MM.1S (cell line): ENCODE results near the gene SLC26A2.

Experiments used
- DNase-seq: peaks from one replicate; pipeline ENCODE4 v3.0.0-alpha.2; 2015
- H2AFZ ChIP-seq: fragments of 300-600 bp; sonication (generic); 2 replicates; pipeline ENCODE4 v1.6.0; 2016; ENCODE audit warnings: antibody characterized with exemption, low read length
- H3F3A ChIP-seq: fragments of 300-600 bp; sonication (generic); 2 replicates; pipeline ENCODE4 v1.6.1; 2016; ENCODE audit warnings: mild to moderate bottlenecking, antibody characterized with exemption, low read length, moderate library complexity, mixed read lengths; ENCODE audit not compliant: insufficient read depth
- H3K27ac ChIP-seq: fragments of 300-600 bp; sonication (generic); 2 replicates; pipeline ENCODE4 v1.5.1; 2016; ENCODE audit warnings: mild to moderate bottlenecking, low read length
- H3K27me3 ChIP-seq: fragments of 300-600 bp; sonication (generic); replicated peaks from 2 replicates; pipeline ENCODE4 v1.6.0; 2016; ENCODE audit warnings: low read length; ENCODE audit not compliant: insufficient read depth
- H3K36me3 ChIP-seq: fragments of 300-600 bp; sonication (generic); replicated peaks from 2 replicates; pipeline ENCODE4 v1.6.1; 2016; ENCODE audit warnings: mild to moderate bottlenecking, low read length, mixed read lengths; ENCODE audit not compliant: insufficient read depth
- H3K4me1 ChIP-seq: fragments of 300-600 bp; sonication (generic); 2 replicates; pipeline ENCODE4 v1.6.1; 2016; ENCODE audit warnings: low read length, mixed read lengths
- H3K4me2 ChIP-seq: fragments of 300-600 bp; sonication (generic); 2 replicates; pipeline ENCODE4 v1.6.0; 2016; ENCODE audit warnings: low read depth, low read length
- H3K4me3 ChIP-seq: fragments of 300-600 bp; sonication (generic); 2 replicates; pipeline ENCODE4 v1.5.1; 2016; ENCODE audit warnings: low read length, mixed read lengths
- H3K79me2 ChIP-seq: fragments of 300-600 bp; sonication (generic); 2 replicates; pipeline ENCODE4 v1.6.1; 2016; ENCODE audit warnings: mixed run types, low read length, mixed read lengths
- H3K9ac ChIP-seq: fragments of 300-600 bp; sonication (generic); 2 replicates; pipeline ENCODE4 v1.6.1; 2016; ENCODE audit warnings: low read length, mixed read lengths
- H3K9me2 ChIP-seq: fragments of 300-600 bp; sonication (generic); replicated peaks from 2 replicates; pipeline ENCODE4 v1.6.1; 2016; ENCODE audit warnings: mild to moderate bottlenecking, low read length, mixed read lengths; ENCODE audit not compliant: insufficient read depth
- H3K9me3 ChIP-seq: fragments of 300-600 bp; sonication (generic); replicated peaks from 2 replicates; pipeline ENCODE4 v1.6.1; 2016; ENCODE audit warnings: mild to moderate bottlenecking, low read length, mixed read lengths; ENCODE audit not compliant: insufficient read depth
- H4K20me1 ChIP-seq: fragments of 300-600 bp; sonication (generic); 2 replicates; pipeline ENCODE4 v1.6.1; 2016; ENCODE audit warnings: mild to moderate bottlenecking, low read length, moderate library complexity, mixed read lengths; ENCODE audit not compliant: insufficient read depth
- EZH2 ChIP-seq: fragments of 300-600 bp; sonication (generic); optimal IDR thresholded peaks from 2 replicates; pipeline ENCODE3; 2017; ENCODE audit warnings: low read depth, mild to moderate bottlenecking, antibody characterized with exemption, low read length, mixed read lengths
- EZH2phosphoT487 ChIP-seq: fragments of 300-600 bp; sonication (generic); IDR thresholded peaks from 2 replicates; pipeline ENCODE4 v1.6.1; 2018; ENCODE audit warnings: antibody characterized with exemption, low read length
- TF ChIP-seq, protein P1 (sequence below): fragments of 300-600 bp; sonication (generic); IDR thresholded peaks from 2 replicates; pipeline ENCODE4 v1.5.1; 2016; ENCODE audit warnings: antibody characterized with exemption, low read length, mixed read lengths

Gene SLC26A2

GRCh38 chr5:149995385-149996204 is 35.0 kb downstream of the SLC26A2 start:
- DNase-seq = no peak
- Histone ChIP-seq H3K27me3 (no peaks in the 10 kb centered on the region), H3K9ac (no peak overlapping the region), H3K36me3 (no peaks in the 10 kb centered on the region), H2AFZ (no peak overlapping the region), H3K9me2 (no peaks in the 10 kb centered on the region), H3K27ac (no peak overlapping the region), H3K9me3 (no peaks in the 10 kb centered on the region), H4K20me1 (no peaks in the 10 kb centered on the region), H3K4me3 (no peak overlapping the region), H3K79me2 (no peaks in the 10 kb centered on the region), H3K4me1 (peaks cover 8% of the 10 kb centered on the region; the same call in 1 of the 2 replicates), H3K4me2 (no peak overlapping the region), H3F3A (peaks cover 11% of the 10 kb centered on the region)
- TF ChIP-seq EZH2 (no peak), EZH2phosphoT487 (no peak)
- TF ChIP-seq, protein P1, sequence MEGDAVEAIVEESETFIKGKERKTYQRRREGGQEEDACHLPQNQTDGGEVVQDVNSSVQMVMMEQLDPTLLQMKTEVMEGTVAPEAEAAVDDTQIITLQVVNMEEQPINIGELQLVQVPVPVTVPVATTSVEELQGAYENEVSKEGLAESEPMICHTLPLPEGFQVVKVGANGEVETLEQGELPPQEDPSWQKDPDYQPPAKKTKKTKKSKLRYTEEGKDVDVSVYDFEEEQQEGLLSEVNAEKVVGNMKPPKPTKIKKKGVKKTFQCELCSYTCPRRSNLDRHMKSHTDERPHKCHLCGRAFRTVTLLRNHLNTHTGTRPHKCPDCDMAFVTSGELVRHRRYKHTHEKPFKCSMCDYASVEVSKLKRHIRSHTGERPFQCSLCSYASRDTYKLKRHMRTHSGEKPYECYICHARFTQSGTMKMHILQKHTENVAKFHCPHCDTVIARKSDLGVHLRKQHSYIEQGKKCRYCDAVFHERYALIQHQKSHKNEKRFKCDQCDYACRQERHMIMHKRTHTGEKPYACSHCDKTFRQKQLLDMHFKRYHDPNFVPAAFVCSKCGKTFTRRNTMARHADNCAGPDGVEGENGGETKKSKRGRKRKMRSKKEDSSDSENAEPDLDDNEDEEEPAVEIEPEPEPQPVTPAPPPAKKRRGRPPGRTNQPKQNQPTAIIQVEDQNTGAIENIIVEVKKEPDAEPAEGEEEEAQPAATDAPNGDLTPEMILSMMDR = no peak

DNA sequence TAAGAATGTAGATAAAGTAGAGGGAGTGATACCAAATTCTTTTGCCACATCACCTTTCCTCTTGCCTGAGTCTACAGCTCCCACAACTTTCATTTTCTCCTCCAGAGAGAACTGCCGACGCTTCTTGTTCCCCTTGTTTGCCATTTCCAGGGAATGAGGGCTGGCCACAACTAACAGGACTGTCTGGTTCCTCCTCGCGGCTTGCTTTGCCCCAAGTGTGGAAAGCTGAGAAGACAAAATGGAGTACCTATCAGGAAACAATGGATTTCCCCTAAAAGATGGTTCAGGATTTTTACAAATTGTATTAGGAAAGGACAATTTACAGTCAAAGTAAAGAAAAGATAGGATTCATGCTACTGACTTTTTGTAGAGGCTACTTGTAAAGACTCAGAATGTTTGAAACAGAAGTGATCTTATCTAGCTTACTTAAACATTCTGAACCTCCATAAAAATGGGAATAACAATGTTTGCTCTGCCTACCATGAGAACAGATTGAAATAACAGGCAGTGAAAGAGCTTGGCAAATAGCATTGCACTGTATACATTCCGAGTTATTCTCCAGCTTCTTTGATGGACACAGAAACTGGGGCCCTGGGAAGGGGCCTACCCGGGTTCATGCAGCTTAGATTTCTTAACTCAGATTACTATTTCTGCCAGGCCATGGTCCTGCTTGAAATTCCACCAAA is 35.8 kb downstream of the SLC26A2 start:
- TF ChIP-seq, protein P1 = no peak
- TF ChIP-seq EZH2 (no peak), EZH2phosphoT487 (no peak)

GRCh38 chr5:149998281-149998680 is 37.7 kb downstream of the SLC26A2 start:
- Histone ChIP-seq H3K4me1 (peaks cover 16% of the 10 kb centered on the region), H3K27me3 (no peaks in the 10 kb centered on the region), H3K9me3 (no peaks in the 10 kb centered on the region), H2AFZ (no peak overlapping the region), H3F3A (peaks cover 20% of the 10 kb centered on the region), H3K4me3 (no peak overlapping the region), H4K20me1 (no peaks in the 10 kb centered on the region), H3K27ac (no peak overlapping the region), H3K36me3 (no peaks in the 10 kb centered on the region), H3K9ac (no peak overlapping the region), H3K79me2 (peaks cover 27% of the 10 kb centered on the region), H3K4me2 (no peak overlapping the region), H3K9me2 (no peaks in the 10 kb centered on the region)
- no peak for DNase-seq
- no peak for TF ChIP-seq EZH2phosphoT487
- TF ChIP-seq, protein P1 = no peak
- TF ChIP-seq EZH2 = no peak

More for the DNA sequence above, 35.8 kb downstream of the SLC26A2 start:
- no peak for DNase-seq
- H3K9me2 ChIP-seq = no peaks in the 10 kb centered on the region
- no peaks in the 10 kb centered on the region for H3K27me3 ChIP-seq
- no peak overlapping the region for H3K27ac ChIP-seq
- H2AFZ ChIP-seq = no peak overlapping the region
- peaks cover 8% of the 10 kb centered on the region; the same call in 1 of the 2 replicates for H3K4me1 ChIP-seq
- H3K4me3 ChIP-seq = no peak overlapping the region
- H3K9ac ChIP-seq = no peak overlapping the region
- peaks cover 7% of the 10 kb centered on the region for H3K79me2 ChIP-seq
- no peaks in the 10 kb centered on the region for H3K36me3 ChIP-seq
- H4K20me1 ChIP-seq = no peaks in the 10 kb centered on the region
- no peak overlapping the region for H3K4me2 ChIP-seq
- H3K9me3 ChIP-seq = no peaks in the 10 kb centered on the region
- peaks cover 18% of the 10 kb centered on the region for H3F3A ChIP-seq
